Caco-2 (cell line): Measurements from ENCODE around the gene IL1B. TPM values are rescaled to one million over a fixed set of nuclear protein-coding genes. Genes with fewer than 3 reads are reported as not detected.

Source experiments
- BruUV-seq: library from RNA; stranded (reverse); fragments of 400-500 nt; replicated peaks from 2 replicates; lab custom pipeline; 2021; lab: Mats Ljungman, UMichigan
- CTCF ChIA-PET: fragments of 300-600 bp; sonication (Branson Sonifier 250); formaldehyde crosslinking; loops from one replicate; lab custom pipeline; 2022; ENCODE audit warnings: antibody characterized with exemption; lab: Charles Lee
- POLR2A ChIA-PET: fragments of 300-600 bp; sonication (Branson Sonifier 250); formaldehyde crosslinking; loops from one replicate; lab custom pipeline; 2022; ENCODE audit warnings: antibody characterized with exemption; lab: Charles Lee
- DNase-seq, 2 experiments: peaks; one replicate each; pipeline versions ENCODE4 v3.0.0 to v3.0.0-alpha.2; 2020 to 2022
- H3K27me3 ChIP-seq: replicated peaks from 2 replicates; pipeline ENCODE4 v1.6.0; 2011; ENCODE audit warnings: low read length; ENCODE audit not compliant: control insufficient read depth, insufficient read depth
- H3K36me3 ChIP-seq: 2 replicates; pipeline ENCODE4 v1.5.1; 2011; ENCODE audit warnings: low read length; ENCODE audit not compliant: control insufficient read depth, insufficient read depth
- H3K4me1 ChIP-seq: fragments of 250-450 bp; sonication (Bioruptor Pico); 2 replicates; pipeline ENCODE4 v1.5.1; 2020; ENCODE audit warnings: mild to moderate bottlenecking
- H3K4me3 ChIP-seq: 2 replicates; pipeline ENCODE4 v1.5.1; 2011; ENCODE audit warnings: low read depth, mild to moderate bottlenecking, control low read depth, low read length
- H3K9me3 ChIP-seq: fragments of 250-450 bp; sonication (Bioruptor Pico); 2 replicates; pipeline ENCODE4 v1.5.1; 2020; ENCODE audit warnings: mild to moderate bottlenecking, moderate library complexity
- H3K27ac Mint-ChIP-seq: one replicate; pipeline ENCODE4 v1.8.0; 2022; ENCODE audit warnings: mixed read lengths; ENCODE audit not compliant: unreplicated experiment
- H3K27me3 Mint-ChIP-seq: one replicate; pipeline ENCODE4 v1.8.0; 2022; ENCODE audit warnings: mixed read lengths; ENCODE audit not compliant: insufficient read depth, unreplicated experiment
- H3K36me3 Mint-ChIP-seq: one replicate; pipeline ENCODE4 v1.8.0; 2022; ENCODE audit warnings: mild to moderate bottlenecking, mixed read lengths; ENCODE audit not compliant: insufficient read depth, unreplicated experiment
- H3K4me1 Mint-ChIP-seq: one replicate; pipeline ENCODE4 v1.8.0; 2022; ENCODE audit warnings: low read depth, mixed read lengths; ENCODE audit not compliant: unreplicated experiment
- H3K4me3 Mint-ChIP-seq: one replicate; pipeline ENCODE4 v1.8.0; 2022; ENCODE audit warnings: mild to moderate bottlenecking, moderate library complexity, mixed read lengths; ENCODE audit not compliant: unreplicated experiment
- H3K9me3 Mint-ChIP-seq: one replicate; pipeline ENCODE4 v1.8.0; 2022; ENCODE audit warnings: mixed read lengths; ENCODE audit not compliant: unreplicated experiment
- CTCF ChIP-seq, 2 experiments: fragments of 200-600 bp in 1 of 2; IDR thresholded peaks; 1 replicate in 1 of 2; 2 replicates in 1 of 2; pipeline versions ENCODE4 v1.5.1 to v1.8.0; 2011 to 2022; ENCODE audit warnings: antibody characterized with exemption in 1 of 2, control low read depth in 1 of 2, inconsistent platforms in 1 of 2, low read depth in 1 of 2, low read length in 1 of 2, mild to moderate bottlenecking in 1 of 2, moderate library complexity in 1 of 2; ENCODE audit not compliant: insufficient read depth in 1 of 2, severe bottlenecking in 1 of 2, unreplicated experiment in 1 of 2
- intact Hi-C: fragments of 100-400 bp; cut with micrococcal nuclease; formaldehyde crosslinking; loops from one replicate; pipeline ENCODE4 v1.10.0; 2022; ENCODE audit not compliant: unreplicated experiment
- total RNA-seq: library from RNA; stranded (reverse); gene quantifications from 2 replicates; pipeline ENCODE4 v1.2.3, GENCODE V29; 2022

Gene IL1B
- total RNA-seq, 1 experiment from 2014 or later = 0.18 TPM

- ChIA-PET POLR2A (no interaction called here), CTCF (no interaction called here)
- 0 out of 2 replicates have a peak, but pooled peaks cover 2% of the 10 kb centered on the region for H3K4me1 ChIP-seq
- no peaks in the 10 kb centered on the region for H3K27me3 ChIP-seq
- Mint-ChIP-seq H3K27me3 (no peaks in the 10 kb centered on the region), H3K27ac (no peak overlapping the region), H3K9me3 (no peaks in the 10 kb centered on the region), H3K4me3 (no peak overlapping the region), H3K4me1 (peaks cover 6% of the 10 kb centered on the region), H3K36me3 (no peaks in the 10 kb centered on the region)
- H3K9me3 ChIP-seq = no peaks in the 10 kb centered on the region
- no peak overlapping the region for H3K4me3 ChIP-seq
- intact Hi-C loops = no loop called here
- BruUV-seq = no TSS peak
- no peaks in the 10 kb centered on the region for H3K36me3 ChIP-seq
- no peak for DNase-seq
- TF ChIP-seq CTCF (IDR thresholded peaks at IDR 0.05; ENCODE audit: insufficient read depth in 1 of 2, low read depth in 1 of 2, low read length in 1 of 2, severe bottlenecking in 1 of 2, unreplicated experiment in 1 of 2) = no peak
Observed at GRCh38 chr2:112836163-112836560, 417 bp downstream of the IL1B start.

GRCh38 chr2:112835536-112836162 is 930 bp downstream of the IL1B start:
- 0 out of 2 replicates have a peak, but pooled peaks cover 2% of the 10 kb centered on the region for H3K4me1 ChIP-seq
- ChIA-PET CTCF (no interaction called here), POLR2A (no interaction called here)
- H3K4me1 Mint-ChIP-seq = peaks cover 6% of the 10 kb centered on the region
- H3K36me3 Mint-ChIP-seq = no peaks in the 10 kb centered on the region
- no peak overlapping the region for H3K4me3 Mint-ChIP-seq
- no peaks in the 10 kb centered on the region for H3K9me3 Mint-ChIP-seq
- no peaks in the 10 kb centered on the region for H3K27me3 ChIP-seq
- BruUV-seq = no TSS peak
- no peaks in the 10 kb centered on the region for H3K9me3 ChIP-seq
- no peak for DNase-seq
- H3K27me3 Mint-ChIP-seq = no peaks in the 10 kb centered on the region
- TF ChIP-seq CTCF (IDR thresholded peaks at IDR 0.05; ENCODE audit: insufficient read depth in 1 of 2, low read depth in 1 of 2, low read length in 1 of 2, severe bottlenecking in 1 of 2, unreplicated experiment in 1 of 2) = no peak
- no peaks in the 10 kb centered on the region for H3K36me3 ChIP-seq
- no peak overlapping the region for H3K4me3 ChIP-seq
- H3K27ac Mint-ChIP-seq = no peak overlapping the region
- intact Hi-C loops = no loop called here

GRCh38 chr2:112835061-112835501 is 1.5 kb downstream of the IL1B start:
- TF ChIP-seq CTCF (IDR thresholded peaks at IDR 0.05; ENCODE audit: insufficient read depth in 1 of 2, low read depth in 1 of 2, low read length in 1 of 2, severe bottlenecking in 1 of 2, unreplicated experiment in 1 of 2) = no peak
- H3K36me3 Mint-ChIP-seq = no peaks in the 10 kb centered on the region
- peaks cover 6% of the 10 kb centered on the region for H3K4me1 Mint-ChIP-seq
- 0 out of 2 replicates have a peak, but pooled peaks cover 2% of the 10 kb centered on the region for H3K4me1 ChIP-seq
- H3K36me3 ChIP-seq = no peaks in the 10 kb centered on the region
- POLR2A ChIA-PET = no interaction called here
- CTCF ChIA-PET = no interaction called here
- DNase-seq = no peak
- BruUV-seq = no TSS peak
- H3K9me3 Mint-ChIP-seq = no peaks in the 10 kb centered on the region
- intact Hi-C loops = no loop called here
- H3K4me3 Mint-ChIP-seq = no peak overlapping the region
- H3K9me3 ChIP-seq = no peaks in the 10 kb centered on the region
- H3K27ac Mint-ChIP-seq = no peak overlapping the region
- no peaks in the 10 kb centered on the region for H3K27me3 Mint-ChIP-seq
- H3K27me3 ChIP-seq = no peaks in the 10 kb centered on the region
- no peak overlapping the region for H3K4me3 ChIP-seq
